Activated naive CD4-positive, alpha-beta T cell treated with anti-CD3 and anti-CD28 coated beads, Interleukin-2, amount 10 ng/mL, durations not matched to agents 7 days and 5 days (primary cell): ENCODE data around the gene KLHL1.

ENCODE experiments used
- CTCF ChIA-PET: fragments of 350-600 bp; sonication (Branson Sonifier 250); formaldehyde crosslinking; loops from one replicate; lab custom pipeline; 2021; ENCODE audit warnings: antibody characterized with exemption; lab: Charles Lee
- DNase-seq: peaks from one replicate; pipeline ENCODE4 v3.0.0-alpha.2; 2020
- H3K27ac Mint-ChIP-seq: one replicate; pipeline ENCODE4 v1.8.0; 2021; ENCODE audit warnings: mild to moderate bottlenecking, moderate library complexity, mixed read lengths
- H3K27me3 Mint-ChIP-seq: one replicate; pipeline ENCODE4 v1.8.0; 2021; ENCODE audit warnings: mild to moderate bottlenecking, mixed read lengths
- H3K36me3 Mint-ChIP-seq: one replicate; pipeline ENCODE4 v1.8.0; 2021; ENCODE audit warnings: mixed read lengths
- H3K4me1 Mint-ChIP-seq: one replicate; pipeline ENCODE4 v1.8.0; 2021; ENCODE audit warnings: mixed read lengths
- H3K4me3 Mint-ChIP-seq: one replicate; pipeline ENCODE4 v1.8.0; 2021; ENCODE audit warnings: mild to moderate bottlenecking, moderate library complexity, mixed read lengths
- H3K9me3 Mint-ChIP-seq: one replicate; pipeline ENCODE4 v1.8.0; 2021; ENCODE audit warnings: mixed read lengths

Gene KLHL1

GRCh38 chr13:69956839-69957238, 151.4 kb downstream of the KLHL1 start:
- DNase-seq: no peak
- no peaks in the 10 kb centered on the region for H3K4me1 Mint-ChIP-seq
- H3K27me3 Mint-ChIP-seq: no peaks in the 10 kb centered on the region
- CTCF ChIA-PET: no interaction called here
- no peak overlapping the region for H3K4me3 Mint-ChIP-seq
- H3K9me3 Mint-ChIP-seq: peaks cover 2% of the 10 kb centered on the region
- H3K27ac Mint-ChIP-seq: no peak overlapping the region
- no peaks in the 10 kb centered on the region for H3K36me3 Mint-ChIP-seq

- no peaks in the 10 kb centered on the region for H3K4me1 Mint-ChIP-seq
- no peaks in the 10 kb centered on the region for H3K36me3 Mint-ChIP-seq
- H3K9me3 Mint-ChIP-seq: peaks cover 1% of the 10 kb centered on the region
- H3K4me3 Mint-ChIP-seq: no peak overlapping the region
- CTCF ChIA-PET: no interaction called here
- no peak for DNase-seq
- no peaks in the 10 kb centered on the region for H3K27me3 Mint-ChIP-seq
- H3K27ac Mint-ChIP-seq: no peak overlapping the region
These were observed 151.9 kb downstream of the KLHL1 start for GRCh38 chr13:69956349-69956748.

- no peaks in the 10 kb centered on the region for H3K36me3 Mint-ChIP-seq
- no peaks in the 10 kb centered on the region for H3K27me3 Mint-ChIP-seq
- no peaks in the 10 kb centered on the region for H3K9me3 Mint-ChIP-seq
- no peaks in the 10 kb centered on the region for H3K4me1 Mint-ChIP-seq
- CTCF ChIA-PET: no interaction called here
- DNase-seq: no peak
- no peak overlapping the region for H3K4me3 Mint-ChIP-seq
- H3K27ac Mint-ChIP-seq: no peak overlapping the region
These were observed 153.0 kb downstream of the KLHL1 start for GRCh38 chr13:69955271-69955670.

- no peak overlapping the region for H3K4me3 Mint-ChIP-seq
- H3K27me3 Mint-ChIP-seq: no peaks in the 10 kb centered on the region
- H3K27ac Mint-ChIP-seq: no peak overlapping the region
- H3K36me3 Mint-ChIP-seq: no peaks in the 10 kb centered on the region
- CTCF ChIA-PET: no interaction called here
- H3K9me3 Mint-ChIP-seq: peaks cover 2% of the 10 kb centered on the region
- H3K4me1 Mint-ChIP-seq: no peaks in the 10 kb centered on the region
- no peak for DNase-seq
These were observed 156.8 kb downstream of the KLHL1 start for GRCh38 chr13:69951412-69951811.

- Mint-ChIP-seq H3K4me3 (no peak overlapping the region), H3K9me3 (peaks cover 2% of the 10 kb centered on the region), H3K27me3 (no peaks in the 10 kb centered on the region), H3K27ac (no peak overlapping the region), H3K4me1 (no peaks in the 10 kb centered on the region), H3K36me3 (no peaks in the 10 kb centered on the region)
- CTCF ChIA-PET: no interaction called here
- no peak for DNase-seq
These were observed 158.1 kb downstream of the KLHL1 start for GRCh38 chr13:69950160-69950559.

GRCh38 chr13:69948016-69948415, 160.2 kb downstream of the KLHL1 start:
- CTCF ChIA-PET: no interaction called here
- H3K27ac Mint-ChIP-seq: no peak overlapping the region
- H3K4me1 Mint-ChIP-seq: no peaks in the 10 kb centered on the region
- H3K4me3 Mint-ChIP-seq: no peak overlapping the region
- no peaks in the 10 kb centered on the region for H3K36me3 Mint-ChIP-seq
- no peaks in the 10 kb centered on the region for H3K27me3 Mint-ChIP-seq
- no peak for DNase-seq
- peaks cover 5% of the 10 kb centered on the region for H3K9me3 Mint-ChIP-seq

GRCh38 chr13:69947582-69947981, 160.7 kb downstream of the KLHL1 start:
- no peaks in the 10 kb centered on the region for H3K27me3 Mint-ChIP-seq
- H3K4me1 Mint-ChIP-seq: no peaks in the 10 kb centered on the region
- CTCF ChIA-PET: no interaction called here
- no peak overlapping the region for H3K27ac Mint-ChIP-seq
- peaks cover 5% of the 10 kb centered on the region for H3K9me3 Mint-ChIP-seq
- no peaks in the 10 kb centered on the region for H3K36me3 Mint-ChIP-seq
- DNase-seq: no peak
- H3K4me3 Mint-ChIP-seq: no peak overlapping the region

- no peaks in the 10 kb centered on the region for H3K27me3 Mint-ChIP-seq
- no peaks in the 10 kb centered on the region for H3K4me1 Mint-ChIP-seq
- H3K36me3 Mint-ChIP-seq: no peaks in the 10 kb centered on the region
- H3K9me3 Mint-ChIP-seq: peaks cover 5% of the 10 kb centered on the region
- CTCF ChIA-PET: no interaction called here
- DNase-seq: no peak
- H3K4me3 Mint-ChIP-seq: no peak overlapping the region
- no peak overlapping the region for H3K27ac Mint-ChIP-seq
These were observed 161.7 kb downstream of the KLHL1 start for GRCh38 chr13:69946511-69946910.

GRCh38 chr13:69935043-69935442, 173.2 kb downstream of the KLHL1 start:
- H3K9me3 Mint-ChIP-seq: peaks cover 5% of the 10 kb centered on the region
- H3K36me3 Mint-ChIP-seq: no peaks in the 10 kb centered on the region
- no peak overlapping the region for H3K27ac Mint-ChIP-seq
- CTCF ChIA-PET: no interaction called here
- no peaks in the 10 kb centered on the region for H3K4me1 Mint-ChIP-seq
- no peak overlapping the region for H3K4me3 Mint-ChIP-seq
- no peaks in the 10 kb centered on the region for H3K27me3 Mint-ChIP-seq
- no peak for DNase-seq

GRCh38 chr13:69928262-69928661, 180.0 kb downstream of the KLHL1 start:
- no peaks in the 10 kb centered on the region for H3K36me3 Mint-ChIP-seq
- no peak for DNase-seq
- no peaks in the 10 kb centered on the region for H3K27me3 Mint-ChIP-seq
- no peak overlapping the region for H3K4me3 Mint-ChIP-seq
- no peaks in the 10 kb centered on the region for H3K4me1 Mint-ChIP-seq
- CTCF ChIA-PET: no interaction called here
- H3K27ac Mint-ChIP-seq: no peak overlapping the region
- H3K9me3 Mint-ChIP-seq: peaks cover 3% of the 10 kb centered on the region

- peaks cover 4% of the 10 kb centered on the region for H3K9me3 Mint-ChIP-seq
- H3K27ac Mint-ChIP-seq: no peak overlapping the region
- no peaks in the 10 kb centered on the region for H3K36me3 Mint-ChIP-seq
- CTCF ChIA-PET: no interaction called here
- H3K27me3 Mint-ChIP-seq: no peaks in the 10 kb centered on the region
- no peak overlapping the region for H3K4me3 Mint-ChIP-seq
- H3K4me1 Mint-ChIP-seq: no peaks in the 10 kb centered on the region
- DNase-seq: no peak
These were observed 187.1 kb downstream of the KLHL1 start for GRCh38 chr13:69921156-69921555.

GRCh38 chr13:69912630-69913029, 195.6 kb downstream of the KLHL1 start:
- H3K4me1 Mint-ChIP-seq: no peaks in the 10 kb centered on the region
- no peak for DNase-seq
- CTCF ChIA-PET: no interaction called here
- H3K4me3 Mint-ChIP-seq: no peak overlapping the region
- H3K27ac Mint-ChIP-seq: no peak overlapping the region
- H3K27me3 Mint-ChIP-seq: no peaks in the 10 kb centered on the region
- no peaks in the 10 kb centered on the region for H3K36me3 Mint-ChIP-seq
- peaks cover 3% of the 10 kb centered on the region for H3K9me3 Mint-ChIP-seq

- CTCF ChIA-PET: no interaction called here
- Mint-ChIP-seq H3K27ac (no peak overlapping the region), H3K4me1 (no peaks in the 10 kb centered on the region), H3K9me3 (peaks cover 4% of the 10 kb centered on the region), H3K36me3 (no peaks in the 10 kb centered on the region), H3K4me3 (no peak overlapping the region), H3K27me3 (no peaks in the 10 kb centered on the region)
- DNase-seq: no peak
These were observed 197.5 kb downstream of the KLHL1 start for GRCh38 chr13:69910800-69911199.

- CTCF ChIA-PET: no interaction called here
- no peaks in the 10 kb centered on the region for H3K4me1 Mint-ChIP-seq
- no peak overlapping the region for H3K4me3 Mint-ChIP-seq
- no peaks in the 10 kb centered on the region for H3K36me3 Mint-ChIP-seq
- H3K9me3 Mint-ChIP-seq: peaks cover 4% of the 10 kb centered on the region
- no peaks in the 10 kb centered on the region for H3K27me3 Mint-ChIP-seq
- no peak overlapping the region for H3K27ac Mint-ChIP-seq
- DNase-seq: no peak
These were observed 203.5 kb downstream of the KLHL1 start for GRCh38 chr13:69904784-69905183.

GRCh38 chr13:69903081-69903480, 205.2 kb downstream of the KLHL1 start:
- Mint-ChIP-seq H3K27me3 (no peaks in the 10 kb centered on the region), H3K4me3 (no peak overlapping the region), H3K36me3 (no peaks in the 10 kb centered on the region), H3K4me1 (no peaks in the 10 kb centered on the region), H3K9me3 (peaks cover 5% of the 10 kb centered on the region), H3K27ac (no peak overlapping the region)
- CTCF ChIA-PET: no interaction called here
- no peak for DNase-seq

- DNase-seq: no peak
- no peaks in the 10 kb centered on the region for H3K9me3 Mint-ChIP-seq
- no peak overlapping the region for H3K27ac Mint-ChIP-seq
- no peaks in the 10 kb centered on the region for H3K27me3 Mint-ChIP-seq
- CTCF ChIA-PET: no interaction called here
- H3K36me3 Mint-ChIP-seq: no peaks in the 10 kb centered on the region
- no peak overlapping the region for H3K4me3 Mint-ChIP-seq
- H3K4me1 Mint-ChIP-seq: no peaks in the 10 kb centered on the region
These were observed 225.8 kb downstream of the KLHL1 start for GRCh38 chr13:69882451-69882850.
